UCSD-AML1 (cell line): ENCODE results near the gene MRPL33.

ENCODE experiments used
- DNase-seq: peaks from one replicate; lab custom pipeline; 2025; ENCODE audit not compliant: unreplicated experiment; lab: John Stamatoyannopoulos, UW

MRPL33 gene

GRCh38 chr2:27808418-27808817 is 36.9 kb downstream of the MRPL33 start:
- no peak for DNase-seq

GRCh38 chr2:27808984-27809383 is 37.5 kb downstream of the MRPL33 start:
- no peak for DNase-seq

GRCh38 chr2:27809761-27810241 is 38.3 kb downstream of the MRPL33 start:
- DNase-seq, result no peak

GRCh38 chr2:27810455-27810854 is 38.9 kb downstream of the MRPL33 start:
- no peak for DNase-seq

GRCh38 chr2:27811768-27812167 is 40.2 kb downstream of the MRPL33 start:
- DNase-seq, result no peak

- no peak for DNase-seq
Observed at GRCh38 chr2:27814758-27815157, 43.2 kb downstream of the MRPL33 start.

- DNase-seq, result no peak
Observed at GRCh38 chr2:27815860-27816438, 44.4 kb downstream of the MRPL33 start.

- no peak for DNase-seq
Observed at GRCh38 chr2:27822049-27822448, 50.5 kb downstream of the MRPL33 start.

GRCh38 chr2:27823135-27823534 is 51.6 kb downstream of the MRPL33 start:
- DNase-seq, result no peak

GRCh38 chr2:27823569-27823968 is 52.0 kb downstream of the MRPL33 start:
- DNase-seq, result no peak

GRCh38 chr2:27824401-27824800 is 52.9 kb downstream of the MRPL33 start:
- DNase-seq, result no peak

GRCh38 chr2:27828305-27828704 is 56.8 kb downstream of the MRPL33 start:
- DNase-seq, result no peak
